AG04450 (cell line): ENCODE data around the gene GCGR. TPM values are rescaled to one million over a fixed set of nuclear protein-coding genes. Genes with fewer than 3 reads are reported as not detected.

Experiments used
- CTCF ChIA-PET: fragments of 300-600, 350-600 bp; formaldehyde crosslinking; extraction: SDS; loops from one replicate; lab custom pipeline; 2022; ENCODE audit warnings: antibody characterized with exemption, inconsistent platforms; lab: Charles Lee
- POLR2A ChIA-PET: fragments of 350-600 bp; formaldehyde crosslinking; extraction: SDS; loops from one replicate; lab custom pipeline; 2021; ENCODE audit warnings: antibody characterized with exemption, inconsistent platforms; lab: Yijun Ruan, JAX
- DNase-seq: peaks from one replicate; pipeline ENCODE4 v3.0.0-alpha.2; 2011; ENCODE audit warnings: low read depth, low spot score
- H3K27ac ChIP-seq: one replicate; pipeline ENCODE4 v1.5.1; 2012; ENCODE audit warnings: low read depth, low read length, control low read depth
- H3K27me3 ChIP-seq: one replicate; pipeline ENCODE4 v1.6.0; 2012; ENCODE audit warnings: low read length; ENCODE audit not compliant: control insufficient read depth, insufficient read depth
- H3K4me3 ChIP-seq: 2 replicates; pipeline ENCODE4 v1.5.1; 2011; ENCODE audit warnings: mild to moderate bottlenecking, low read depth, low read length, control low read depth
- H3K9me3 ChIP-seq: 2 replicates; pipeline ENCODE4 v1.5.1; 2012; ENCODE audit warnings: low read length; ENCODE audit not compliant: control insufficient read depth, insufficient read depth
- polyA minus RNA-seq: library from RNA; depleted of rRNA, polyadenylated mRNA; stranded (reverse); fragments of >200 nt; gene quantifications from 2 replicates; pipeline ENCODE4 v1.2.3, GENCODE V29; 2011; rRNA and poly(A)+ RNA removed
- polyA plus RNA-seq: library from polyadenylated mRNA; depleted of rRNA; stranded (reverse); fragments of >200 nt; gene quantifications from 2 replicates; pipeline ENCODE4 v1.2.3, GENCODE V29; 2011; rRNA removed
- TF ChIP-seq, protein P1 (sequence below): IDR thresholded peaks from 2 replicates; pipeline ENCODE4 v1.5.1; 2011; ENCODE audit warnings: low read depth, low read length, control low read depth, inconsistent platforms

Gene GCGR
- polyA plus RNA-seq = not detected in 2 replicates
- not detected in 2 replicates for polyA minus RNA-seq

DNA sequence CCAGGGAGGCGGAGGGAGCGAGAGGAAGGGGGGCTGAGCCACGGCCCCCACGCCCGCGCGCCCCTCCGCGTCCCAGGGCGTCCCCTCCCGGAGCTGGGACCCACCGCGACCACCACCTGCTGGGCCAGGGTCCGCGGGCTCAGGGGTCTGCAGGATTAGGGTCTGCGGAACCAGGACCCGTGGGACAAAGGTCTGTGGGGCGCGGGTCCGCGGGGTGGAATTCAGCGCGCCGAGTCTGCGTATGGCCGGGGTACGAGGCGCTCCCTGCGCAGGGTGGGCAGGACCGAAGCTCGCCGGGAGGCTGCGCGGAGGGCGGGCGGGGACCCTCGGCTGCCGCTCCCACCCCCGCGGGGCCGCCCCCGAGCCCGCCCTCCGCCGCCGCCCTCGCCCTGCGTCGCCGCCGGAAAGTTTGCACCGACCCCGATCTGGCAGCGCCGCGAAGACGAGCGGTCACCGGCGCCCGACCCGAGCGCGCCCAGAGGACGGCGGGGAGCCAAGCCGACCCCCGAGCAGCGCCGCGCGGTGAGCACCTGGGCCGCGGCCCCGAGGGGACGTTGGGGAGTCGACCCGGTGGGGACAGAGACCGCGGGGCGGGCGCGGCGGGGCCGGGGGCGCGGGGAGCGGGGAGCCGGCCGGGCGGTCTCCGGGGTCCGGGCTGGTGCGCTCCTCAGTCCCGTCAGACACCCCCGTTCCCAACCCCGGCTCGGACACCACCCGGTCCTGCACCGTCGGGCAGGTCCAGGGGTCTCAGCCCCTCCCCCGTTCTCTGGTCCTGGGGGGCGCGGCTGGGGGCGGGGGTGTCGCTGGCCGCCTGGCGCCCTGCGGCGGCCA lies at the start of gene GCGR:
Gene GCGR (plus strand): TSS at position 423 of the 831 bp plus-strand sequence. CDS start 4,869 bp downstream, outside the sequence.
- DNase-seq = no peak
- H3K27ac ChIP-seq = no peak within 1 kb of the TSS
- ChIA-PET POLR2A (no interaction called here), CTCF (no interaction called here)
- H3K4me3 ChIP-seq = no peak within 1 kb of the TSS
- peaks cover 3% of the 10 kb centered on the region for H3K9me3 ChIP-seq
- TF ChIP-seq, protein P1, sequence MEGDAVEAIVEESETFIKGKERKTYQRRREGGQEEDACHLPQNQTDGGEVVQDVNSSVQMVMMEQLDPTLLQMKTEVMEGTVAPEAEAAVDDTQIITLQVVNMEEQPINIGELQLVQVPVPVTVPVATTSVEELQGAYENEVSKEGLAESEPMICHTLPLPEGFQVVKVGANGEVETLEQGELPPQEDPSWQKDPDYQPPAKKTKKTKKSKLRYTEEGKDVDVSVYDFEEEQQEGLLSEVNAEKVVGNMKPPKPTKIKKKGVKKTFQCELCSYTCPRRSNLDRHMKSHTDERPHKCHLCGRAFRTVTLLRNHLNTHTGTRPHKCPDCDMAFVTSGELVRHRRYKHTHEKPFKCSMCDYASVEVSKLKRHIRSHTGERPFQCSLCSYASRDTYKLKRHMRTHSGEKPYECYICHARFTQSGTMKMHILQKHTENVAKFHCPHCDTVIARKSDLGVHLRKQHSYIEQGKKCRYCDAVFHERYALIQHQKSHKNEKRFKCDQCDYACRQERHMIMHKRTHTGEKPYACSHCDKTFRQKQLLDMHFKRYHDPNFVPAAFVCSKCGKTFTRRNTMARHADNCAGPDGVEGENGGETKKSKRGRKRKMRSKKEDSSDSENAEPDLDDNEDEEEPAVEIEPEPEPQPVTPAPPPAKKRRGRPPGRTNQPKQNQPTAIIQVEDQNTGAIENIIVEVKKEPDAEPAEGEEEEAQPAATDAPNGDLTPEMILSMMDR = no peak
- H3K27me3 ChIP-seq = peaks cover 75% of the 10 kb centered on the region

DNA sequence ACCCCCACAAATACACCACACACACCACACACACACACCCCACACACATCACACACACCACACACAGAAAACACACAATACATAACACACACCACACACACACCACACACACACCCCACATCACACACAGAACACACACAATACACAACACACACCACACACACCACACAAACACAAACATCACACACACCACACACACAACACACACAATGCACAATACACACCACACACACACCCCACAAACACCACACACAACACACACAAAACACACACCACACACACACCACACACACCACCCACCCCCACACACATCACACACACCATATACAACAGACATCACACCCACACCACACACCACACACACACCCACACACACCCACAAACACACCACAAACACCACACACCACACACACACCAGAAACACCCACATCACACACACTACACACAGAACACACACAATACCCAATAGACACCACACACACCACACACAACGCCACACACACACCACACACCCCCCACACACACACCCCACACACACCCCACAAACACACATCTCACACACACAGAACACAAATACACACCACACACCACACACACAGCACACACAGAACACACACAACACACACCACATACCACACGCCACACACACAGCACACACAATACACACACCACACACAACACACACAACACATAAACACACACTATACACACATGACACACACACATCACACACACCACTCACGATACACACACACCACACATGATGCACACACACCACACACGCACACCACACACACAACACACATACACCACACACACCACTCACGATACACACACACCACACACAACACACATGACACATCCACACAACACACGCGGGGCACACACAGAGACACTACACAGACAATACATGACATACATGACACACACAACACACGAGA lies 11.0 kb upstream of the GCGR start:
- TF ChIP-seq, protein P1 = no peak
- POLR2A ChIA-PET = no interaction called here
- CTCF ChIA-PET = no interaction called here
- no peak overlapping the region for H3K27ac ChIP-seq
- H3K9me3 ChIP-seq = peaks cover 7% of the 10 kb centered on the region; the same call in 1 of the 2 replicates
- peaks cover 3% of the 10 kb centered on the region for H3K27me3 ChIP-seq
- H3K4me3 ChIP-seq = no peak overlapping the region
- DNase-seq = no peak

DNA sequence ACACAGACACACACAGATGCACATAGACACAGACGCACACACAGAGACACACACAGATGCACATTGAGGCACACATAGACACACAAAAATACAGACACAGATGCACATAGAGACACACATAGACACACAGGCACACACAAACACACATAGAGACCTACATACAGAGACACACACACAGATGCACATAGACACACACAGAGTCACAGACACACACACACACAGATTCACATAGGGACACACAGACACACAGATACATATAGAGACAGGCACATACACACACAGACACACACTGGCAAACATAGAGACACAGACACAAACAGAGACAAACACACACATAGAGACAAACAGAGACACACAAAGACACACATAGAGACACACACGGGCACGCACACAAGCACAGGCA lies 9.9 kb upstream of the GCGR start:
- H3K4me3 ChIP-seq = no peak overlapping the region
- H3K27me3 ChIP-seq = peaks cover 3% of the 10 kb centered on the region
- POLR2A ChIA-PET = no interaction called here
- no peak overlapping the region for H3K27ac ChIP-seq
- H3K9me3 ChIP-seq = peaks cover 7% of the 10 kb centered on the region; the same call in 1 of the 2 replicates
- no peak for DNase-seq
- CTCF ChIA-PET = no interaction called here
- TF ChIP-seq, protein P1 = no peak

DNA sequence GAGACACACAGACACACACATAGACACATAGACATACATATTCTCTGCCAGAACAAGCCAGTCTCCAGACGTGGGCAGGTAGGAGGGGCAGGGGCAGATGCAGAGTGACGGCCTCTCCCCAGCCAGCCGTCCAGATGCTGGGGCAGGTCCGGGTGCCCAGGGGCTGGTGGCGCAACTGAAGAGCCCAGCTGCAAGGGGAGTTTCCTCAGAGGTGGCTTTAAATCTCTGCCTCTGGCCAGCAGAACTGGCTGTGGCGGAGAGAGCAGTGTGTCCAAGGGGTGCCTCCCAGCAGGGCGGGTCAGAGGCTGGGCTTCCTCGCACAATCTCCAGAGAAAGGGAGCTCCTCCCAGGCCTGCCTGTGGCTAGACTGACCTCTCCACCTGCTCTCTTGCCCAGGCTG lies 9.4 kb upstream of the GCGR start:
- peaks cover 6% of the 10 kb centered on the region for H3K27me3 ChIP-seq
- no peak overlapping the region for H3K4me3 ChIP-seq
- POLR2A ChIA-PET = no interaction called here
- H3K27ac ChIP-seq = no peak overlapping the region
- TF ChIP-seq, protein P1 = no peak
- CTCF ChIA-PET = no interaction called here
- H3K9me3 ChIP-seq = peaks cover 7% of the 10 kb centered on the region; the same call in 1 of the 2 replicates
- DNase-seq = no peak
